K562 (cell line): ENCODE data around the gene FN3K. TPM values are rescaled to one million over a fixed set of nuclear protein-coding genes. Genes with fewer than 3 reads are reported as not detected.

ENCODE experiments used
- BCL6 ChIP-seq: fragments of 250-450 bp; sonication (Bioruptor Pico); IDR thresholded peaks from 2 replicates; pipeline ENCODE4 v1.4.0; 2020
- CTCF ChIP-seq, 3 experiments: IDR thresholded peaks in 2 of 3; conservative IDR thresholded peaks in 1 of 3; 2 replicates each; pipeline ENCODE4 v1.5.1; 2011 to 2012; ENCODE audit warnings: low read length in 3 of 3, mild to moderate bottlenecking in 3 of 3, control low read depth in 2 of 3, improper control_type of control experiment in 1 of 3, inconsistent platforms in 1 of 3, low read depth in 1 of 3, mixed read lengths in 1 of 3, moderate library complexity in 1 of 3; ENCODE audit not compliant: insufficient read depth in 2 of 3
- DDX20 ChIP-seq: fragments of 450-650 bp; IDR thresholded peaks from 2 replicates; pipeline ENCODE4 v1.6.1; 2016; ENCODE audit warnings: missing genetic modification characterization, low read depth, mild to moderate bottlenecking, missing compliant biosample characterization, moderate library complexity
- DMBX1 ChIP-seq: fragments of 250-450 bp; sonication (Bioruptor Pico); IDR thresholded peaks from 2 replicates; pipeline ENCODE4 v1.8.0; 2022; ENCODE audit warnings: inconsistent platforms, mild to moderate bottlenecking, moderate library complexity, borderline replicate concordance
- E2F4 ChIP-seq: sonication (generic); formaldehyde crosslinking; IDR thresholded peaks from 2 replicates; pipeline ENCODE4 v1.8.0; 2022; ENCODE audit warnings: mild to moderate bottlenecking, low read depth, missing genetic modification reagents
- GABPB1 ChIP-seq: sonication (generic); formaldehyde crosslinking; IDR thresholded peaks from 2 replicates; pipeline ENCODE4 v1.8.0; 2022; ENCODE audit warnings: mild to moderate bottlenecking, missing genetic modification reagents
- GATA2 ChIP-seq: sonication (generic); formaldehyde crosslinking; IDR thresholded peaks from 2 replicates; pipeline ENCODE4 v1.4.0; 2020; ENCODE audit warnings: mild to moderate bottlenecking, missing genetic modification reagents
- GTF2E2 ChIP-seq: fragments of 200-800 bp; sonication (Bioruptor generic); IDR thresholded peaks from 2 replicates; pipeline ENCODE4 v1.6.1; 2016; ENCODE audit warnings: missing genetic modification characterization, missing compliant biosample characterization
- MAFG ChIP-seq: fragments of 450-650 bp; conservative IDR thresholded peaks from 2 replicates; pipeline ENCODE4 v1.6.1; 2016; ENCODE audit warnings: missing genetic modification characterization, missing compliant biosample characterization
- NR3C1 ChIP-seq: sonication (generic); formaldehyde crosslinking; IDR thresholded peaks from 2 replicates; pipeline ENCODE4 v1.8.1; 2022; ENCODE audit warnings: missing genetic modification reagents
- PRPF4 ChIP-seq: fragments of 200-400 bp; formaldehyde crosslinking; IDR thresholded peaks from one replicate; pipeline ENCODE4 v1.6.1; 2017; ENCODE audit warnings: low read length, low read depth, mild to moderate bottlenecking; ENCODE audit not compliant: insufficient read depth, poor library complexity, severe bottlenecking
- RUNX1 ChIP-seq: sonication (generic); IDR thresholded peaks from 2 replicates; pipeline ENCODE4 v1.6.1; 2016; ENCODE audit warnings: antibody characterized with exemption, low read depth
- SREBF2 ChIP-seq: sonication (generic); formaldehyde crosslinking; IDR thresholded peaks from 2 replicates; pipeline ENCODE4 v1.4.0; 2020; ENCODE audit warnings: mild to moderate bottlenecking, missing genetic modification reagents
- ZKSCAN8 ChIP-seq: fragments of 200-800 bp; sonication (Bioruptor generic); IDR thresholded peaks from 2 replicates; pipeline ENCODE4 v1.6.1; 2016; ENCODE audit warnings: missing genetic modification characterization, missing compliant biosample characterization
- ZNF124 ChIP-seq: sonication (generic); formaldehyde crosslinking; IDR thresholded peaks from 2 replicates; pipeline ENCODE4 v1.8.1; 2022; ENCODE audit warnings: missing genetic modification reagents
- ZNF134 ChIP-seq: fragments of 250-450 bp; sonication (Bioruptor Pico); conservative IDR thresholded peaks from 2 replicates; pipeline ENCODE4 v1.4.0; 2020
- ZNF263 ChIP-seq: sonication (generic); formaldehyde crosslinking; IDR thresholded peaks from 2 replicates; pipeline ENCODE4 v1.8.0; 2022; ENCODE audit warnings: mild to moderate bottlenecking, missing genetic modification reagents, borderline replicate concordance
- ZNF398 ChIP-seq: fragments of 250-450 bp; sonication (Bioruptor Pico); IDR thresholded peaks from 2 replicates; pipeline ENCODE4 v1.8.0; 2021; ENCODE audit warnings: moderate library complexity, mild to moderate bottlenecking, inconsistent platforms
- ZNF431 ChIP-seq: sonication (generic); formaldehyde crosslinking; IDR thresholded peaks from 2 replicates; pipeline ENCODE4 v1.8.0; 2022; ENCODE audit warnings: mild to moderate bottlenecking, missing genetic modification reagents
- ZNF830 ChIP-seq: fragments of 250-450 bp; sonication (Bioruptor Pico); IDR thresholded peaks from 2 replicates; pipeline ENCODE4 v1.5.0; 2021; ENCODE audit warnings: mild to moderate bottlenecking
- polyA plus RNA-seq, 8 experiments: library from polyadenylated mRNA; depleted of rRNA in 4 of 8; stranded (reverse) in 5 of 8; unstranded in 3 of 8; fragments of >200 nt; fragmentation: Nextera tagmentation in 2 of 8; fragmentation: Illumina TruSeq in 1 of 8; extraction: Ambion mirVana in 2 of 8; extraction: Trizol in 1 of 8; gene quantifications; 2 replicates each; pipeline versions ENCODE4 v1.2.1 to v1.2.3, GENCODE V29; 2011 to 2014; ENCODE audit warnings: inconsistent platforms in 1 of 8, missing spikeins in 1 of 8
- total RNA-seq, 7 experiments: library from RNA; depleted of rRNA in 6 of 7; stranded (reverse); fragments of >200 nt in 6 of 7; fragmentation: Illumina TruSeq in 2 of 7; extraction: Trizol in 2 of 7; gene quantifications; 2 replicates each; pipeline versions ENCODE4 v1.2.1 to v1.2.3, GENCODE V29; 2011 to 2021; ENCODE audit warnings: low replicate concordance in 1 of 7

FN3K gene
- total and polyA plus RNA-seq, 9 of the 15 experiments (the other 6 are each of a cell fraction or from before 2014, with no cell fraction given): 0.08 to 22.7 (median 3.8) TPM

GRCh38 chr17:82734987-82735866 lies at the start of gene FN3K (continued):
- TF ChIP-seq E2F4 (peak; percentile 53; the same call in 1 of the 2 replicates), ZNF134 (CRISPR knock-in tag) (no peak), PRPF4 (no peak), RUNX1 (no peak), CTCF (IDR thresholded peaks at IDR 0.05 in 2 of 3, conservative IDR thresholded peaks at IDR 0.05 in 1 of 3; ENCODE audit: insufficient read depth in 2 of 3, low read depth in 1 of 3, low read length in 3 of 3) (peak in 1 of 3 experiments; percentile 1; a peak in 1 of 6 replicates), ZNF398 (no peak), NR3C1 (CRISPR knock-in tag) (peak; percentile 47; the same call in 1 of the 2 replicates), DMBX1 (CRISPR knock-in tag) (peak; percentile 44; the same call in 1 of the 2 replicates), ZNF263 (CRISPR knock-in tag) (peak; percentile 63; the same call in 1 of the 2 replicates), MAFG (tag) (no peak), GATA2 (CRISPR knock-in tag) (no peak), ZKSCAN8 (CRISPR knock-in tag) (no peak), GABPB1 (peak; percentile 55), ZNF830 (CRISPR knock-in tag) (no peak), ZNF431 (CRISPR knock-in tag) (no peak; the same call in 1 of the 2 replicates), BCL6 (no peak), GTF2E2 (no peak), SREBF2 (CRISPR knock-in tag) (no peak), DDX20 (no peak), ZNF124 (CRISPR knock-in tag) (no peak)
